Measurements from ENCODE around the gene LRRC17. TPM values are rescaled to one million over a fixed set of nuclear protein-coding genes. Genes with fewer than 3 reads are reported as not detected.

The LRRC17 gene
- total RNA-seq, 1 experiment from 2014 or later = 0.47 TPM

DNA sequence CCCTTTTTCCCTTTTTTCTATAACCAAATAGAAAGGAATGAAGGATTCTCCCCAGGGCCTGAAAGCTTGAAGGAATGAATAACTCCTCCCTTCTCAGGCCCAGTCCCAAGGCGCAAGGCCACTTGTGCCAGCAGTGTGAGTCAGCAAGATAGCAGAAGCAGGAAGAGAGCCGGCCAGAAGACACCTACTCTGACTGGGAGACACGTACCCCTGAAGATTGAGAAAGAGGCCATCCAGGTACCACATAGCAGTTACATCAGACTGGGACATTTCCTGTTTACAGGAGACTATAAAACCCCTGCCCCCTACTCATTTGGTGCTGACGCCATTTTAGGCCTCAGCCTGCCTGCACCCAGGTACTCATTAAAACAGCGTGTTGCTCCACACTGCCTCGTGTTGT, 65.5 kb downstream of the LRRC17 start (continued):
- TF ChIP-seq CTCF (IDR thresholded peaks at IDR 0.05 in 2 of 3, conservative IDR thresholded peaks at IDR 0.05 in 1 of 3; ENCODE audit: borderline replicate concordance in 1 of 3, insufficient read depth in 1 of 3, low read depth in 2 of 3, low read length in 2 of 3) (no peak), YY1 (IDR thresholded peaks at IDR 0.05; ENCODE audit: extremely low read depth, insufficient replicate concordance, low read depth, low read length) (peak; percentile 31), SP1 (IDR thresholded peaks at IDR 0.05; ENCODE audit: low read depth) (peak; percentile 39; the same call in 1 of the 2 replicates), POLR2A (IDR thresholded peaks at IDR 0.05; ENCODE audit: borderline replicate concordance, extremely low read depth, insufficient read depth, insufficient read length) (no peak), ELF1 (IDR thresholded peaks at IDR 0.05; ENCODE audit: borderline replicate concordance, low read depth) (peak; percentile 54; the same call in 1 of the 2 replicates), EGR1 (IDR thresholded peaks at IDR 0.05; ENCODE audit: low read depth) (no peak), ATF3 (IDR thresholded peaks at IDR 0.05) (no peak), ZNF274 (IDR thresholded peaks at IDR 0.05; ENCODE audit: low read depth, low read length) (no peak)

DNA sequence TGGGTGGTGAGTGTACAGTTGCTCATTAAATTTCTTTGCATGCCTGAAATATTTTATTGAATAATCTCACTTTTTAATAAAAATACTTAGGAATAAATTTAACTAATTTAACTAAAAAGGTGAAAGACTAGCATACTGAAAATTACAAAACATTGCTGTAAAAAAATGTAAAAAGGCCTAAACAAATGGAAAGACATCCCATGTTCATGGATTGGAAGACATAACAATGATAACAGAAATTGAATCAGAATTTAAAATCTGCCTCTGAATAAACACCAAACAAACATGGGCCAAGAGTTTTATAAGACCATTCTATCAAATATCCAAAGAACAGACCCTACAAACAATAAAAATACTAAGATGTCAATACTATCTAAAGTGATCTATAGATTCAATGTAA, 66.9 kb downstream of the LRRC17 start:
- POLR2A ChIA-PET = no interaction called here
- Histone ChIP-seq H3K79me2 (ENCODE audit: insufficient read depth, low read length) (no peaks in the 10 kb centered on the region), H4K20me1 (ENCODE audit: insufficient read depth) (no peaks in the 10 kb centered on the region), H2AFZ (ENCODE audit: low read depth, low read length, poor library complexity, severe bottlenecking) (no peak overlapping the region), H3K27ac (ENCODE audit: low read depth, low read length) (no peak overlapping the region), H3K27me3 (ENCODE audit: insufficient read depth, low read length) (no peaks in the 10 kb centered on the region), H3K9me2 (ENCODE audit: insufficient read depth) (no peaks in the 10 kb centered on the region), H3K4me2 (ENCODE audit: low read length) (no peak overlapping the region), H3K36me3 (ENCODE audit: control insufficient read depth in 1 of 2, insufficient read depth in 2 of 2, low read length in 2 of 2) (no peaks in the 10 kb centered on the region), H3K4me3 (replicated peaks in 1 of 2; ENCODE audit: low read depth in 1 of 2, low read length in 2 of 2) (no peak overlapping the region), H3K4me1 (ENCODE audit: control insufficient read depth in 1 of 2, insufficient read depth in 2 of 2, low read length in 2 of 2) (peaks cover 7 to 12% of the 10 kb centered on the region in 2 experiments), H3K9me3 (ENCODE audit: control insufficient read depth in 1 of 2, insufficient read depth in 1 of 2, low read depth in 1 of 2, low read length in 2 of 2) (0 out of 4 replicates have a peak, but pooled peaks cover 4% of the 10 kb centered on the region in 2 experiments), H3K9ac (ENCODE audit: low read length) (no peak overlapping the region)
- ATAC-seq (no peak), DNase-seq (ENCODE audit: low read depth, low spot score) (no peak)
- intact Hi-C loops (cut with micrococcal nuclease) = no loop called here
- CTCF ChIA-PET = no interaction called here
- BruUV-seq (replicated peaks) = no TSS peak
- RAD21 ChIA-PET (ENCODE audit: low non-redundant PET in 1 of 2, low total read pairs in 2 of 2, uncharacterized antibody in 2 of 2, unreplicated experiment in 2 of 2) = no interaction called here
- no peak for TF ChIP-seq ZNF274 (IDR thresholded peaks at IDR 0.05; ENCODE audit: low read depth, low read length)
- no peak for TF ChIP-seq TCF7L2 (IDR thresholded peaks at IDR 0.05; ENCODE audit: borderline replicate concordance, extremely low read depth, insufficient read depth, insufficient read length)
- no peak for TF ChIP-seq POLR2A (IDR thresholded peaks at IDR 0.05; ENCODE audit: borderline replicate concordance, extremely low read depth, insufficient read depth, insufficient read length)
- TF ChIP-seq REST (IDR thresholded peaks at IDR 0.05; ENCODE audit: low read depth) = no peak
- TF ChIP-seq ZBTB33 (IDR thresholded peaks at IDR 0.05; ENCODE audit: extremely low read depth, insufficient replicate concordance, low read length) = no peak
- TF ChIP-seq SRF (IDR thresholded peaks at IDR 0.05; ENCODE audit: low read depth) = no peak
- no peak for TF ChIP-seq ELF1 (IDR thresholded peaks at IDR 0.05; ENCODE audit: borderline replicate concordance, low read depth)
- no peak for TF ChIP-seq JUND (IDR thresholded peaks at IDR 0.05)
- TF ChIP-seq SIN3A (IDR thresholded peaks at IDR 0.05; ENCODE audit: low read depth) = no peak
- no peak for TF ChIP-seq CEBPB (IDR thresholded peaks at IDR 0.05; ENCODE audit: low read depth)
- TF ChIP-seq CBX3 (IDR thresholded peaks at IDR 0.05; ENCODE audit: low read depth) = no peak
- TF ChIP-seq YY1 (IDR thresholded peaks at IDR 0.05; ENCODE audit: extremely low read depth, insufficient replicate concordance, low read depth, low read length) = no peak
- no peak for TF ChIP-seq EZH2 (IDR thresholded peaks at IDR 0.05)
- TF ChIP-seq EGR1 (IDR thresholded peaks at IDR 0.05; ENCODE audit: low read depth) = no peak
- no peak for TF ChIP-seq FOSL1 (IDR thresholded peaks at IDR 0.05; ENCODE audit: low read depth)
- TF ChIP-seq SP1 (IDR thresholded peaks at IDR 0.05; ENCODE audit: low read depth) = no peak

Measured in HCT116 (cell line).